ENCODE measurements around the gene MRPS24. TPM values are rescaled to one million over a fixed set of nuclear protein-coding genes. Genes with fewer than 3 reads are reported as not detected.

The MRPS24 gene
- total and polyA plus RNA-seq, 10 of the 15 experiments (the other 5 are each of a cell fraction or from before 2014, with no cell fraction given) = 27.6 to 164 (median 106) TPM

DNA sequence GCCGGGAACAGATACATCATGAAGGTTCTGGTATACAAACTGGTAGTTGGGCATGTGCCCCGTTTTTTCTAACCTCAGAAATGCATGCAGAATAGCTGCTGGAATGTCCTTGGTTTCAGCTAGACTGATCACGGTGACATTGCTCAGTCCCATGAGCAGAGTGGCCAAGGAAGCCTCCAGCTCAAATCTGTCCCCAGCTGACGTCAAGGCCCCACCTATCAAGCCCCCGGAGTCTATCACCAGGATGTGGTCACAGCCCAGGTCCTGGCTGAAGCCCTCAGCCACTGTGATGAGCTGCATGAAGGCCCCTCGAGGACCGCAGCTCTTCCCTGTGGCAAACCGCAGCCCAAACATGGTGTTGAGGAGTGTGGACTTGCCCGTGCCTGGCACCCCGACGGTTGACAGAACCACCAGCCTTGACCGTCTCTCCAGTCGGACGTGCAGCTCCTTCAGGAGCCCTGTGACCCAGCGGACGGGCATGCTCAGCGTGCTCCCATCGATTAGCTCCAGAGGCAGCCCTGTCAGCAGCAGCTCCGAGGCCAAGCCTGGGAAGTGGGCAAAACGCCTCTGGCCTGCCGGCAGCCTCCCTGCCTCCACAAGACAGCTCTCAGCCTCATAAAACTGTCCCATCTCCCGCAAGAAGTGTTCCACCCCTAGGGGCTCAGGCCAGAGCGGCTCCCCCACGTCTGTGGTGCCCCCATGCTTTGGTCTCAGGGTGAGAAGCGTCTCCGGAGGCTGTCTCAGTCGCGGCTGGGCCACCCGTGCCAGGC is 7.8 kb upstream of the MRPS24 start:
- RAD21 ChIA-PET (ENCODE audit: unreplicated experiment) = no interaction called here
- in situ Hi-C loops (cut with MboI) = no loop called here

More for the DNA sequence above, 7.8 kb upstream of the MRPS24 start:
- H4K20me1 ChIP-seq (ENCODE audit: control insufficient read depth, insufficient read depth) = no peaks in the 10 kb centered on the region
- no peaks in the 10 kb centered on the region for H3K9me3 ChIP-seq (replicated peaks; ENCODE audit: control insufficient read depth, insufficient read depth, low read length)
- intact Hi-C loops (cut with micrococcal nuclease; ENCODE audit: unreplicated experiment) = no loop called here
- TF ChIP-seq TAF1 (IDR thresholded peaks at IDR 0.05; ENCODE audit: borderline replicate concordance, low read depth, low read length) = no peak
- TF ChIP-seq RBBP5 (conservative IDR thresholded peaks at IDR 0.05) = no peak
- no peak for TF ChIP-seq PAX5 (IDR thresholded peaks at IDR 0.05; ENCODE audit: borderline replicate concordance, low read depth, low read length)
- TF ChIP-seq SMARCA5 (IDR thresholded peaks at IDR 0.05) = no peak
- TF ChIP-seq, protein P1, sequence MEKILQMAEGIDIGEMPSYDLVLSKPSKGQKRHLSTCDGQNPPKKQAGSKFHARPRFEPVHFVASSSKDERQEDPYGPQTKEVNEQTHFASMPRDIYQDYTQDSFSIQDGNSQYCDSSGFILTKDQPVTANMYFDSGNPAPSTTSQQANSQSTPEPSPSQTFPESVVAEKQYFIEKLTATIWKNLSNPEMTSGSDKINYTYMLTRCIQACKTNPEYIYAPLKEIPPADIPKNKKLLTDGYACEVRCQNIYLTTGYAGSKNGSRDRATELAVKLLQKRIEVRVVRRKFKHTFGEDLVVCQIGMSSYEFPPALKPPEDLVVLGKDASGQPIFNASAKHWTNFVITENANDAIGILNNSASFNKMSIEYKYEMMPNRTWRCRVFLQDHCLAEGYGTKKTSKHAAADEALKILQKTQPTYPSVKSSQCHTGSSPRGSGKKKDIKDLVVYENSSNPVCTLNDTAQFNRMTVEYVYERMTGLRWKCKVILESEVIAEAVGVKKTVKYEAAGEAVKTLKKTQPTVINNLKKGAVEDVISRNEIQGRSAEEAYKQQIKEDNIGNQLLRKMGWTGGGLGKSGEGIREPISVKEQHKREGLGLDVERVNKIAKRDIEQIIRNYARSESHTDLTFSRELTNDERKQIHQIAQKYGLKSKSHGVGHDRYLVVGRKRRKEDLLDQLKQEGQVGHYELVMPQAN (conservative IDR thresholded peaks at IDR 0.05) = no peak
- no peak for TF ChIP-seq JUNB (IDR thresholded peaks at IDR 0.05)
- TF ChIP-seq EED (IDR thresholded peaks at IDR 0.05; ENCODE audit: low read depth) = no peak
- no peak for TF ChIP-seq KLF5 (IDR thresholded peaks at IDR 0.05; ENCODE audit: partially characterized antibody)
- no peak for TF ChIP-seq CEBPB (IDR thresholded peaks at IDR 0.05; ENCODE audit: borderline replicate concordance in 1 of 2, low read depth in 2 of 2, low read length in 2 of 2)
- TF ChIP-seq CBX5 (IDR thresholded peaks at IDR 0.05; ENCODE audit: low read depth) = no peak
- TF ChIP-seq MTA3 (IDR thresholded peaks at IDR 0.05; ENCODE audit: borderline replicate concordance, low read length) = no peak
- H3K9ac ChIP-seq (ENCODE audit: control insufficient read depth, insufficient read depth, low read length) = no peak overlapping the region
- H3K79me2 ChIP-seq (ENCODE audit: control insufficient read depth, insufficient read depth, low read length) = no peaks in the 10 kb centered on the region
- no peak overlapping the region for H3K4me2 ChIP-seq (ENCODE audit: control insufficient read depth, insufficient read depth)
- H3K4me3 ChIP-seq = no peak overlapping the region
- no peak for ATAC-seq
- ChIA-PET CTCF (no interaction called here), SMC1A (ENCODE audit: uncharacterized antibody, unreplicated experiment) (interaction anchor here (0.9 kb wide), 1 partner anchor 41 kb away, joined by 3 read pairs; no protein-coding TSS in a partner anchor), POLR2A (no interaction called here)
- FAIRE-seq = no peak
- no peaks in the 10 kb centered on the region for H3K4me1 ChIP-seq (ENCODE audit: control insufficient read depth, insufficient read depth, low read length)
- H3K36me3 ChIP-seq (ENCODE audit: control insufficient read depth in 2 of 2, insufficient read depth in 2 of 2, low read length in 1 of 2) = peaks cover 23 to 33% of the 10 kb centered on the region in 2 experiments
- no peaks in the 10 kb centered on the region for H3K27me3 ChIP-seq (replicated peaks in 1 of 2; ENCODE audit: control insufficient read depth in 2 of 2, insufficient read depth in 2 of 2, low read length in 1 of 2)
- 84% methylated on average over 28 of the region's 29 CpGs for WGBS (ENCODE audit: insufficient coverage, insufficient replicate concordance, low lambda C conversion rate, missing lambda C conversion rate)
- H2AFZ ChIP-seq (ENCODE audit: control insufficient read depth, low read depth, low read length) = no peak overlapping the region
- DNase-seq (ENCODE audit: low read depth, low spot score) = no peak
- BruUV-seq (replicated peaks) = no TSS peak
- no peak overlapping the region for H3K27ac ChIP-seq (ENCODE audit: control insufficient read depth, insufficient read depth)

Measured in GM12878 (cell line).